NB4 (cell line): ENCODE data around the gene DPF3.

Source experiments
- DNase-seq: peaks from one replicate; pipeline ENCODE4 v3.0.0; 2010; ENCODE audit warnings: low read depth
- H3K4me3 ChIP-seq: one replicate; pipeline ENCODE4 v1.5.1; 2011; ENCODE audit warnings: mild to moderate bottlenecking, low read depth, low read length, moderate library complexity
- MYC ChIP-seq: IDR thresholded peaks from 2 replicates; pipeline ENCODE4 v1.6.1; 2011; ENCODE audit warnings: low read depth, low read length
- POLR2A ChIP-seq: IDR thresholded peaks from 2 replicates; pipeline ENCODE4 v1.6.1; 2011; ENCODE audit warnings: mild to moderate bottlenecking; ENCODE audit not compliant: insufficient read length; ENCODE audit errors: extremely low read depth
- TF ChIP-seq, protein P1 (sequence below): IDR thresholded peaks from 2 replicates; pipeline ENCODE4 v1.6.1; 2011; ENCODE audit warnings: low read depth, low read length
- TF ChIP-seq, protein P2 (sequence below): IDR thresholded peaks from one replicate; pipeline ENCODE4 v1.5.1; 2012; ENCODE audit warnings: low read depth, low read length

The DPF3 gene

DNA sequence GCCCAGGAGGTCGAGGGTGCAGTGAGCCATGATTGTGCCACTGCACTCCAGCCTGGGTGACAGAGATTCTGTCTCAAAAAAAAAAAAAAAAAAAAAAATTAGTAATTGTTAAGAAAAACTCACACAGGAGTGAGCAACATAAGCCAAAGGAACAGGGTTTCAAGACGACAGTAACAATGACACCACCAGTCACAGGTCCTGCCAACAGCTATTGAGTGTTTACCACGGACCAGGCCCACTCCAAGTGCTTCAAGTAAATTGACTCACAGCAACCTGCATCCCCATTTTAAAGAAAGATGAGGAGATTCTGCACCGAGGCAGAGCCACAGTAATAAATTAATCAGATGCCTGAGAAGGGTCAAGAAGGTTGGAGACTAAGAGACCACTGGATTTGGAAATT lies 194.5 kb downstream of the DPF3 start:
- H3K4me3 ChIP-seq, result no peak overlapping the region
- DNase-seq, result no peak
- TF ChIP-seq POLR2A (no peak), MYC (no peak)
- TF ChIP-seq, protein P1, sequence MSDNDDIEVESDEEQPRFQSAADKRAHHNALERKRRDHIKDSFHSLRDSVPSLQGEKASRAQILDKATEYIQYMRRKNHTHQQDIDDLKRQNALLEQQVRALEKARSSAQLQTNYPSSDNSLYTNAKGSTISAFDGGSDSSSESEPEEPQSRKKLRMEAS, result no peak
- TF ChIP-seq, protein P2, sequence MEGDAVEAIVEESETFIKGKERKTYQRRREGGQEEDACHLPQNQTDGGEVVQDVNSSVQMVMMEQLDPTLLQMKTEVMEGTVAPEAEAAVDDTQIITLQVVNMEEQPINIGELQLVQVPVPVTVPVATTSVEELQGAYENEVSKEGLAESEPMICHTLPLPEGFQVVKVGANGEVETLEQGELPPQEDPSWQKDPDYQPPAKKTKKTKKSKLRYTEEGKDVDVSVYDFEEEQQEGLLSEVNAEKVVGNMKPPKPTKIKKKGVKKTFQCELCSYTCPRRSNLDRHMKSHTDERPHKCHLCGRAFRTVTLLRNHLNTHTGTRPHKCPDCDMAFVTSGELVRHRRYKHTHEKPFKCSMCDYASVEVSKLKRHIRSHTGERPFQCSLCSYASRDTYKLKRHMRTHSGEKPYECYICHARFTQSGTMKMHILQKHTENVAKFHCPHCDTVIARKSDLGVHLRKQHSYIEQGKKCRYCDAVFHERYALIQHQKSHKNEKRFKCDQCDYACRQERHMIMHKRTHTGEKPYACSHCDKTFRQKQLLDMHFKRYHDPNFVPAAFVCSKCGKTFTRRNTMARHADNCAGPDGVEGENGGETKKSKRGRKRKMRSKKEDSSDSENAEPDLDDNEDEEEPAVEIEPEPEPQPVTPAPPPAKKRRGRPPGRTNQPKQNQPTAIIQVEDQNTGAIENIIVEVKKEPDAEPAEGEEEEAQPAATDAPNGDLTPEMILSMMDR, result no peak

- H3K4me3 ChIP-seq, result no peak overlapping the region
- peak; percentile 20 for DNase-seq
- TF ChIP-seq, protein P2, result no peak
- TF ChIP-seq, protein P1, result no peak
- TF ChIP-seq MYC, result no peak
- TF ChIP-seq POLR2A, result no peak
Measured at GRCh38 chr14:72692696-72693095, 201.2 kb downstream of the DPF3 start.

- no peak for TF ChIP-seq POLR2A
- TF ChIP-seq, protein P1, result peak; percentile 15; the same call in 1 of the 2 replicates
- H3K4me3 ChIP-seq, result no peak overlapping the region
- no peak for DNase-seq
Measured at GRCh38 chr14:72690324-72690723, 203.6 kb downstream of the DPF3 start.

DNA sequence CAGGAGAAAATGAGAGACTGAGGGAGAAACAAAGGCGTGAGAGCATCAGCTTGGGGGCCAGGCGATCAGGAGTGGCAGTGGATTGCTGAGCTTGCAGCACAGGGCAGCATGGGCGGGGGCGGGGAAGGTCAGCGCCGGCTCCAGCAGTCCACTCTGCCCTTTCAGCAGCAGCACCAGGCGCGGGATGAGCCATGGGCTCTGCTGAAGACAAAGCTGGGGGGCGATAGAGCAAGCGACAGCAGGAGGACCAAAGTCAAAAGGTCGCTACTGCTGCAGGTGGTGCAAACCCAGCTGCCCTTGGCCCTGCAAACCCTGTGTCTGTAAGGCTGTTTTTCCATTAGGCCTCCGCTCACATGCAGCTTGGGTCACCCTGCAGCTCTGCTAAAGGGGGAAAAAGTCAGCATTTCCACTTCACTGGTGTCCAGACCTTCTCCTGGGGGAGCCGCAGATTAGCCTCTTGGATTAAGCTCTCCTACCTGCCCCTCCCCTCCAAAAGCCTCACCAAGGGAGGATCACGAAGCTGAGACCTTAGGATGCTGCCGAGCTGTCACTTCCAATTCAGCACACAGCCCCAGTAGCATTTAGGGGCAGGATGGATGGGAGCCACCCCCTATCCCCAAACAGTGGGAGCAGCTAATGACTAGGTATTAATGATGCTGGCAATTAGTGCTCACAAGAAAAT lies 204.8 kb downstream of the DPF3 start:
- H3K4me3 ChIP-seq, result no peak overlapping the region
- TF ChIP-seq POLR2A (no peak), MYC (no peak)
- TF ChIP-seq, protein P1, result no peak
- TF ChIP-seq, protein P2, result no peak

DNA sequence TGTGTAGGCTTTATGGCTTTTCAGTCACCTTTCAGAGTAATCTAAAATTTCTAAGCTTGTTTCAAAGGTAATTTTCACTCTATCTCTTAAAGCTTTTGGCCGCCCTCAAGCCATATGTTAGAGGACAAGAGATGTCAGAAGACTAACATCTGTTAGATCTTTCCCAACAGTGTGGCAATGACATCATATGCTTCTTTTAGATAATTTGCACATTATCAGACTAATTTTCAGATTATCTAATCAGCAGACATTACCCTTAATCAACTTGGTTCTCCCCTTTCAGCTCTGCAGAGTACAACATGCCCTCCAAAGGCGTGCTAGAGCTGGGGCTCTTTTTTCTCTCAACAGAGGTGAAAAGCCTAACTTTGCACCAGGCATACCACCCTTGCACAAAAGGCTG lies 207.1 kb downstream of the DPF3 start:
- no peak overlapping the region for H3K4me3 ChIP-seq
- TF ChIP-seq MYC, result no peak

More for the DNA sequence above, 204.8 kb downstream of the DPF3 start:
- DNase-seq, result no peak

DNA sequence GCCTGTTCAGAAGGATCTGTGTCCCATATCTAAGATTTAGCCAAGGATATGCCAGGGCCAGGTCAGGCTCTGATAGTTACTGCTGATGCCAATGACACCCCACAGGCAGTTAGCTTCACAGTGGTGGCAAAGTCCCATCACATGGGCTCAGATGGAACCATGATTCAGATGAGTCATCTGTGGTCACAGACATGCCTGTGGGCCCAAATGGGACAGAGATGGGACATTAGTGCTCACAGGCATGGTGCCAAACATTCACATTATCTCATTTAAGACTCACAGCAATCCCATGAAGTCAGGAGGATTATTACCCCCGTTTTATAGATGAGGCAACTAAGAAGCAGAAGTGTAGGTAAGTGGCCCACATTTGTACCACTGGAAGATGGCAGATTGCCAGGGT lies 207.8 kb downstream of the DPF3 start:
- DNase-seq, result no peak
- H3K4me3 ChIP-seq, result no peak overlapping the region
- TF ChIP-seq POLR2A, result no peak
- TF ChIP-seq, protein P2, result no peak
- TF ChIP-seq, protein P1, result no peak

More for the DNA sequence above, 207.1 kb downstream of the DPF3 start:
- no peak for DNase-seq

- TF ChIP-seq MYC, result no peak
- TF ChIP-seq, protein P2, result no peak
- no peak for TF ChIP-seq POLR2A
- TF ChIP-seq, protein P1, result no peak
- no peak for DNase-seq
- H3K4me3 ChIP-seq, result no peak overlapping the region
Measured at GRCh38 chr14:72685456-72685855, 208.4 kb downstream of the DPF3 start.
